SK-N-SH (cell line): ENCODE data around the gene MYH15. TPM values are rescaled to one million over a fixed set of nuclear protein-coding genes. Genes with fewer than 3 reads are reported as not detected.

Source experiments
- CTCF ChIA-PET: fragments of 300-600, 350-600 bp; formaldehyde crosslinking; extraction: SDS; loops from one replicate; lab custom pipeline; 2021; lab: Yijun Ruan, JAX
- POLR2A ChIA-PET: fragments of 350-600 bp; sonication (Branson Sonifier 250); formaldehyde crosslinking; extraction: SDS; loops from one replicate; lab custom pipeline; 2020; ENCODE audit warnings: antibody characterized with exemption, inconsistent platforms; lab: Yijun Ruan, JAX
- DNase-seq: peaks from one replicate; pipeline ENCODE4 v3.0.0; 2012
- H2AFZ ChIP-seq: fragments of 200-600 bp; sonication (generic); 2 replicates; pipeline ENCODE4 v1.8.1; 2016; ENCODE audit warnings: antibody characterized with exemption, mild to moderate bottlenecking, low read depth
- H3F3A ChIP-seq: fragments of 200-600 bp; sonication (generic); replicated peaks from 2 replicates; pipeline ENCODE3; 2016; ENCODE audit warnings: antibody characterized with exemption, mild to moderate bottlenecking; ENCODE audit not compliant: insufficient read depth
- H3K27ac ChIP-seq, 2 experiments: fragments of 200-500 bp in 1 of 2; fragments of 200-600 bp in 1 of 2; sonication (Bioruptor generic) in 1 of 2; sonication (generic), shearing (Covaris generic) in 1 of 2; 2 replicates each; pipeline versions ENCODE4 v1.5.1 to v1.6.1; 2014 to 2016; ENCODE audit warnings: low read depth in 2 of 2, inconsistent platforms in 1 of 2, low read length in 1 of 2, mild to moderate bottlenecking in 1 of 2, mixed read lengths in 1 of 2
- H3K27me3 ChIP-seq: fragments of 200-600 bp; sonication (generic), shearing (Covaris generic); 2 replicates; pipeline ENCODE4 v1.6.1; 2016; ENCODE audit warnings: mixed run types; ENCODE audit not compliant: insufficient read depth
- H3K36me3 ChIP-seq, 2 experiments: fragments of 200-500 bp in 1 of 2; fragments of 200-600 bp in 1 of 2; sonication (Bioruptor generic) in 1 of 2; sonication (generic) in 1 of 2; replicated peaks in 1 of 2; 2 replicates each; pipeline versions ENCODE3 to v1.5.1; 2014 to 2016; ENCODE audit warnings: low read length in 1 of 2, mild to moderate bottlenecking in 1 of 2; ENCODE audit not compliant: insufficient read depth in 2 of 2, control insufficient read depth in 1 of 2
- H3K4me1 ChIP-seq, 2 experiments: fragments of 200-500 bp in 1 of 2; fragments of 200-600 bp in 1 of 2; sonication (Bioruptor generic) in 1 of 2; sonication (generic), shearing (Covaris generic) in 1 of 2; 2 replicates each; pipeline versions ENCODE4 v1.5.1 to v1.6.1; 2014 to 2016; ENCODE audit warnings: low read depth in 1 of 2, low read length in 1 of 2, mixed run types in 1 of 2; ENCODE audit not compliant: insufficient read depth in 2 of 2, control insufficient read depth in 1 of 2
- H3K4me2 ChIP-seq: fragments of 200-600 bp; sonication (generic), shearing (Covaris generic); 2 replicates; pipeline ENCODE4 v1.6.1; 2017; ENCODE audit warnings: mixed run types
- H3K4me3 ChIP-seq, 2 experiments: fragments of 200-500 bp in 1 of 2; fragments of 200-600 bp in 1 of 2; sonication (Bioruptor generic) in 1 of 2; sonication (generic), shearing (Covaris generic) in 1 of 2; 2 replicates each; pipeline versions ENCODE4 v1.5.1 to v1.8.1; 2014 to 2016; ENCODE audit warnings: low read depth in 2 of 2, inconsistent platforms in 1 of 2, low read length in 1 of 2, mild to moderate bottlenecking in 1 of 2, mixed read lengths in 1 of 2, moderate library complexity in 1 of 2
- H3K79me2 ChIP-seq: fragments of 200-600 bp; sonication (generic); 2 replicates; pipeline ENCODE4 v1.8.1; 2017; ENCODE audit warnings: mild to moderate bottlenecking; ENCODE audit not compliant: insufficient read depth
- H3K9ac ChIP-seq: fragments of 200-600 bp; sonication (generic); 2 replicates; pipeline ENCODE4 v1.6.1; 2017; ENCODE audit warnings: mixed run types
- H3K9me2 ChIP-seq: fragments of 200-600 bp; sonication (generic); 2 replicates; pipeline ENCODE4 v1.6.1; 2017; ENCODE audit warnings: mixed run types
- H3K9me3 ChIP-seq: fragments of 200-600 bp; sonication (generic); 2 replicates; pipeline ENCODE4 v1.6.1; 2017; ENCODE audit warnings: mixed run types, mild to moderate bottlenecking, moderate library complexity
- H4K20me1 ChIP-seq: fragments of 200-600 bp; sonication (generic); 2 replicates; pipeline ENCODE4 v1.6.1; 2017; ENCODE audit warnings: mild to moderate bottlenecking, mixed run types; ENCODE audit not compliant: insufficient read depth
- CHD2 ChIP-seq: fragments of 150-350 bp; IDR thresholded peaks from 2 replicates; pipeline ENCODE4 v1.6.1; 2018; ENCODE audit warnings: low read length; ENCODE audit not compliant: partially characterized antibody
- ELF1 ChIP-seq: IDR thresholded peaks from 2 replicates; pipeline ENCODE4 v1.4.0; 2012
- EP300 ChIP-seq, 2 experiments: IDR thresholded peaks; 2 replicates each; pipeline versions ENCODE4 v1.4.0 to v1.6.1; 2012; ENCODE audit warnings: borderline replicate concordance in 1 of 2, low read depth in 1 of 2, low read length in 1 of 2
- FOSL2 ChIP-seq: IDR thresholded peaks from 2 replicates; pipeline ENCODE4 v1.4.0; 2012; ENCODE audit warnings: low read depth, mild to moderate bottlenecking, moderate library complexity, borderline replicate concordance
- FOXJ3 ChIP-seq: sonication (generic); formaldehyde crosslinking; IDR thresholded peaks from 2 replicates; pipeline ENCODE4 v1.5.1; 2020; ENCODE audit warnings: mild to moderate bottlenecking, missing genetic modification reagents
- FOXM1 ChIP-seq: IDR thresholded peaks from 2 replicates; pipeline ENCODE4 v1.4.0; 2012; ENCODE audit warnings: low read depth, mild to moderate bottlenecking
- GATA2 ChIP-seq: sonication (generic); formaldehyde crosslinking; IDR thresholded peaks from 2 replicates; pipeline ENCODE4 v1.5.0; 2020; ENCODE audit warnings: mild to moderate bottlenecking, missing genetic modification reagents
- JUND ChIP-seq: IDR thresholded peaks from 2 replicates; pipeline ENCODE4 v1.4.0; 2012
- MXI1 ChIP-seq: IDR thresholded peaks from 2 replicates; pipeline ENCODE4 v1.6.1; 2012; ENCODE audit warnings: mild to moderate bottlenecking, low read depth, low read length, improper control_type of control experiment
- NRF1 ChIP-seq: IDR thresholded peaks from 2 replicates; pipeline ENCODE4 v1.6.1; 2012; ENCODE audit warnings: low read depth, mild to moderate bottlenecking, low read length
- POLR2AphosphoS5 ChIP-seq: IDR thresholded peaks from 2 replicates; pipeline ENCODE4 v1.6.1; 2012; ENCODE audit warnings: low read depth, low read length
- RAD21 ChIP-seq: IDR thresholded peaks from 2 replicates; pipeline ENCODE4 v1.6.1; 2012; ENCODE audit warnings: mild to moderate bottlenecking, low read length
- RCOR1 ChIP-seq: fragments of 150-350 bp; IDR thresholded peaks from 2 replicates; pipeline ENCODE4 v1.6.1; 2017; ENCODE audit warnings: antibody characterized with exemption, low read length
- RFX5 ChIP-seq: IDR thresholded peaks from 2 replicates; pipeline ENCODE4 v1.6.1; 2012; ENCODE audit warnings: mild to moderate bottlenecking, improper control_type of control experiment, low read length
- RXRA ChIP-seq: IDR thresholded peaks from 2 replicates; pipeline ENCODE4 v1.4.0; 2012; ENCODE audit warnings: low read depth, mild to moderate bottlenecking, borderline replicate concordance
- SIN3A ChIP-seq: IDR thresholded peaks from 2 replicates; pipeline ENCODE4 v1.6.1; 2012; ENCODE audit warnings: low read depth, mild to moderate bottlenecking, low read length, moderate library complexity, borderline replicate concordance
- SMC3 ChIP-seq: IDR thresholded peaks from 2 replicates; pipeline ENCODE4 v1.6.1; 2012; ENCODE audit warnings: low read depth, low read length, improper control_type of control experiment
- TEAD4 ChIP-seq: IDR thresholded peaks from 2 replicates; pipeline ENCODE4 v1.4.0; 2012; ENCODE audit warnings: mild to moderate bottlenecking, borderline replicate concordance; ENCODE audit not compliant: insufficient read depth
- WGBS: methylation state at CpG from one replicate; pipeline ENCODE4 v1.1.6; 2017; ENCODE audit warnings: low lambda C conversion rate; 5-methylcytosine and 5-hydroxymethylcytosine counted together
- polyA plus RNA-seq, 3 experiments: library from polyadenylated mRNA; depleted of rRNA; stranded (reverse); fragments of >200 nt; gene quantifications; 2 replicates each; pipeline ENCODE4 v1.2.3, GENCODE V29; 2012
- TF ChIP-seq, protein P1 (sequence below): IDR thresholded peaks from 2 replicates; pipeline ENCODE4 v1.4.0; 2012; ENCODE audit warnings: low read depth, borderline replicate concordance
- TF ChIP-seq, protein P2 (sequence below): IDR thresholded peaks from 2 replicates; pipeline ENCODE4 v1.4.0; 2012; ENCODE audit warnings: low read depth
- TF ChIP-seq, protein P3 (sequence below): fragments of 200-600 bp; sonication (generic); IDR thresholded peaks from 2 replicates; pipeline ENCODE4 v1.6.1; 2017; ENCODE audit warnings: antibody characterized with exemption, mild to moderate bottlenecking, moderate library complexity
- TF ChIP-seq, protein P4 (sequence below): fragments of 150-350 bp; IDR thresholded peaks from 2 replicates; pipeline ENCODE4 v1.6.1; 2017; ENCODE audit warnings: antibody characterized with exemption, low read length, low read depth, borderline replicate concordance
- TF ChIP-seq, protein P5 (sequence below): IDR thresholded peaks from 2 replicates; pipeline ENCODE4; 2012

The MYH15 gene
- polyA plus RNA-seq, 1 of the 3 experiments (the other 2 are of a cell fraction) = 2.1 TPM

DNA sequence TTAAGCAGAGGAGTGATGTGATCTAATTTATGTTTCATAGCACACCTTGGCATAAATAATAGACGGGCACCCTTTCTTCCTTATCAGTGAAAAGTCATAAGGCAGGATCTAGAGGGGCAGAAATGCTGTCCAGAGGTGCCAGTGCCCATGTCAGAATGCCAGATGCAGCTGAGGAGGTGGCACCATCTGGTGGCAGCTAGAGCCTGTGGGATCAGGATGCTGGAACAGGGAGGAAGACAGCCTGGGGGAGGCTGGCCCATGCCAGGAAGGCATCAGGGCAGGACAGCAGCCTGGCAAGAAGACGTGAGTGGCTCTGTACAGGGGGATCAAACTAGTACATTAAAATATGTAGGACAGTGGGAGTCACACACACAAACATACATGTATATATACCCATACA lies 16.5 kb downstream of the MYH15 start:
- Histone ChIP-seq H3K4me1 (peaks cover 0 to 8% of the 10 kb centered on the region in 2 experiments; a peak in 1 of 4 replicates), H3K79me2 (no peaks in the 10 kb centered on the region), H3K36me3 (no peaks in the 10 kb centered on the region), H3F3A (peaks cover 8% of the 10 kb centered on the region), H3K9ac (no peak overlapping the region), H3K4me3 (no peak overlapping the region), H4K20me1 (no peaks in the 10 kb centered on the region), H3K9me3 (no peaks in the 10 kb centered on the region), H3K9me2 (no peaks in the 10 kb centered on the region), H2AFZ (no peak overlapping the region), H3K27me3 (no peaks in the 10 kb centered on the region), H3K27ac (no peak overlapping the region), H3K4me2 (no peak overlapping the region)
- TF ChIP-seq SMC3 (peak; percentile 54), ELF1 (no peak), MXI1 (peak; percentile 67; the same call in 1 of the 2 replicates), TEAD4 (no peak), RAD21 (peak; percentile 67), EP300 (IDR thresholded peaks at IDR 0.05; ENCODE audit: borderline replicate concordance in 1 of 2, low read depth in 1 of 2, low read length in 1 of 2) (peak in 1 of 2 experiments; percentile 79; a peak in 2 of 4 replicates), FOSL2 (no peak), SIN3A (no peak), GATA2 (CRISPR knock-in tag) (peak; percentile 68), RFX5 (no peak), POLR2AphosphoS5 (no peak), JUND (no peak), FOXJ3 (CRISPR knock-in tag) (no peak), NRF1 (no peak), FOXM1 (no peak), RXRA (no peak), CHD2 (peak; percentile 68), RCOR1 (peak; percentile 78)
- TF ChIP-seq, protein P1, sequence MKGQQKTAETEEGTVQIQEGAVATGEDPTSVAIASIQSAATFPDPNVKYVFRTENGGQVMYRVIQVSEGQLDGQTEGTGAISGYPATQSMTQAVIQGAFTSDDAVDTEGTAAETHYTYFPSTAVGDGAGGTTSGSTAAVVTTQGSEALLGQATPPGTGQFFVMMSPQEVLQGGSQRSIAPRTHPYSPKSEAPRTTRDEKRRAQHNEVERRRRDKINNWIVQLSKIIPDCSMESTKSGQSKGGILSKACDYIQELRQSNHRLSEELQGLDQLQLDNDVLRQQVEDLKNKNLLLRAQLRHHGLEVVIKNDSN = no peak
- TF ChIP-seq, protein P2, sequence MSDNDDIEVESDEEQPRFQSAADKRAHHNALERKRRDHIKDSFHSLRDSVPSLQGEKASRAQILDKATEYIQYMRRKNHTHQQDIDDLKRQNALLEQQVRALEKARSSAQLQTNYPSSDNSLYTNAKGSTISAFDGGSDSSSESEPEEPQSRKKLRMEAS = no peak
- TF ChIP-seq, protein P3, sequence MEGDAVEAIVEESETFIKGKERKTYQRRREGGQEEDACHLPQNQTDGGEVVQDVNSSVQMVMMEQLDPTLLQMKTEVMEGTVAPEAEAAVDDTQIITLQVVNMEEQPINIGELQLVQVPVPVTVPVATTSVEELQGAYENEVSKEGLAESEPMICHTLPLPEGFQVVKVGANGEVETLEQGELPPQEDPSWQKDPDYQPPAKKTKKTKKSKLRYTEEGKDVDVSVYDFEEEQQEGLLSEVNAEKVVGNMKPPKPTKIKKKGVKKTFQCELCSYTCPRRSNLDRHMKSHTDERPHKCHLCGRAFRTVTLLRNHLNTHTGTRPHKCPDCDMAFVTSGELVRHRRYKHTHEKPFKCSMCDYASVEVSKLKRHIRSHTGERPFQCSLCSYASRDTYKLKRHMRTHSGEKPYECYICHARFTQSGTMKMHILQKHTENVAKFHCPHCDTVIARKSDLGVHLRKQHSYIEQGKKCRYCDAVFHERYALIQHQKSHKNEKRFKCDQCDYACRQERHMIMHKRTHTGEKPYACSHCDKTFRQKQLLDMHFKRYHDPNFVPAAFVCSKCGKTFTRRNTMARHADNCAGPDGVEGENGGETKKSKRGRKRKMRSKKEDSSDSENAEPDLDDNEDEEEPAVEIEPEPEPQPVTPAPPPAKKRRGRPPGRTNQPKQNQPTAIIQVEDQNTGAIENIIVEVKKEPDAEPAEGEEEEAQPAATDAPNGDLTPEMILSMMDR = peak; percentile 48
- TF ChIP-seq, protein P4, sequence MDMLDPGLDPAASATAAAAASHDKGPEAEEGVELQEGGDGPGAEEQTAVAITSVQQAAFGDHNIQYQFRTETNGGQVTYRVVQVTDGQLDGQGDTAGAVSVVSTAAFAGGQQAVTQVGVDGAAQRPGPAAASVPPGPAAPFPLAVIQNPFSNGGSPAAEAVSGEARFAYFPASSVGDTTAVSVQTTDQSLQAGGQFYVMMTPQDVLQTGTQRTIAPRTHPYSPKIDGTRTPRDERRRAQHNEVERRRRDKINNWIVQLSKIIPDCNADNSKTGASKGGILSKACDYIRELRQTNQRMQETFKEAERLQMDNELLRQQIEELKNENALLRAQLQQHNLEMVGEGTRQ = no peak
- TF ChIP-seq, protein P5, sequence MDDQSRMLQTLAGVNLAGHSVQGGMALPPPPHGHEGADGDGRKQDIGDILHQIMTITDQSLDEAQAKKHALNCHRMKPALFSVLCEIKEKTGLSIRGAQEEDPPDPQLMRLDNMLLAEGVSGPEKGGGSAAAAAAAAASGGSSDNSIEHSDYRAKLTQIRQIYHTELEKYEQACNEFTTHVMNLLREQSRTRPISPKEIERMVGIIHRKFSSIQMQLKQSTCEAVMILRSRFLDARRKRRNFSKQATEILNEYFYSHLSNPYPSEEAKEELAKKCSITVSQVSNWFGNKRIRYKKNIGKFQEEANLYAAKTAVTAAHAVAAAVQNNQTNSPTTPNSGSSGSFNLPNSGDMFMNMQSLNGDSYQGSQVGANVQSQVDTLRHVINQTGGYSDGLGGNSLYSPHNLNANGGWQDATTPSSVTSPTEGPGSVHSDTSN = no peak
- POLR2A ChIA-PET = no interaction called here
- 65% methylated on average over 2 of the region's 2 CpGs for WGBS
- DNase-seq = peak; percentile 65
- CTCF ChIA-PET = interaction anchor here (1.0 to 11.8 kb wide), 11 partner anchors 13 to 1258 kb away, joined by 3 to 233 read pairs (median 5); partner anchors contain the start of genes CIP2A, DZIP3 and MYH15
